ENCODE measurements around the gene RPL39L.

RPL39L gene

DNA sequence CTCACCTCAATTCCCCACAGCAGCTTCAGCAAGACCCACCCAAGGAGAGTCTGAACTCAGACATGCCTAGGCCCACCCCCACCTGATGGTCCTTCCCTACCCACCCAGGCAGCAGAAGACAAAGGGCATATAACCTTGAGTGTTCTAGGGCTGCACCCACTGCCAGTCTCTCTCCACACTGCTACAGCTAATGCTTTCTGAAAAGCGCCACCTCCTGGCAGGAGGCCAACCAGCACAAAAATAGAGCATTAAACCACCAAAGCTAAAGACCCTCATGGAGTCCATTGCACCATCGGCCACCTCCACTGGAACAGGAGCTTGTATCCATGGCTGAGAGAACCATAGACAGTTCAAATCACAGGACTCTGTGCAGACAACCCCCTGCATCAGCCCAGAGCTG lies 11.3 kb upstream of the RPL39L start:
- Histone ChIP-seq H3K79me2 (ENCODE audit: low read length) (no peaks in the 10 kb centered on the region), H2AFZ (ENCODE audit: low read length) (no peak overlapping the region), H3K9ac (ENCODE audit: low read length) (no peak overlapping the region), H3K9me2 (replicated peaks; ENCODE audit: insufficient read depth, low read length) (no peaks in the 10 kb centered on the region), H3K4me2 (ENCODE audit: low read depth, low read length) (no peak overlapping the region), H3F3A (ENCODE audit: insufficient read depth, low read length) (no peaks in the 10 kb centered on the region), H3K36me3 (replicated peaks; ENCODE audit: insufficient read depth, low read length) (no peaks in the 10 kb centered on the region), H3K27me3 (replicated peaks; ENCODE audit: insufficient read depth, low read length) (no peaks in the 10 kb centered on the region), H3K27ac (ENCODE audit: low read length) (no peak overlapping the region), H4K20me1 (ENCODE audit: insufficient read depth, low read length) (no peaks in the 10 kb centered on the region), H3K4me3 (ENCODE audit: low read length) (no peak overlapping the region), H3K9me3 (replicated peaks; ENCODE audit: insufficient read depth, low read length) (no peaks in the 10 kb centered on the region), H3K4me1 (ENCODE audit: low read length) (peaks cover 13% of the 10 kb centered on the region)
- TF ChIP-seq, protein P1, sequence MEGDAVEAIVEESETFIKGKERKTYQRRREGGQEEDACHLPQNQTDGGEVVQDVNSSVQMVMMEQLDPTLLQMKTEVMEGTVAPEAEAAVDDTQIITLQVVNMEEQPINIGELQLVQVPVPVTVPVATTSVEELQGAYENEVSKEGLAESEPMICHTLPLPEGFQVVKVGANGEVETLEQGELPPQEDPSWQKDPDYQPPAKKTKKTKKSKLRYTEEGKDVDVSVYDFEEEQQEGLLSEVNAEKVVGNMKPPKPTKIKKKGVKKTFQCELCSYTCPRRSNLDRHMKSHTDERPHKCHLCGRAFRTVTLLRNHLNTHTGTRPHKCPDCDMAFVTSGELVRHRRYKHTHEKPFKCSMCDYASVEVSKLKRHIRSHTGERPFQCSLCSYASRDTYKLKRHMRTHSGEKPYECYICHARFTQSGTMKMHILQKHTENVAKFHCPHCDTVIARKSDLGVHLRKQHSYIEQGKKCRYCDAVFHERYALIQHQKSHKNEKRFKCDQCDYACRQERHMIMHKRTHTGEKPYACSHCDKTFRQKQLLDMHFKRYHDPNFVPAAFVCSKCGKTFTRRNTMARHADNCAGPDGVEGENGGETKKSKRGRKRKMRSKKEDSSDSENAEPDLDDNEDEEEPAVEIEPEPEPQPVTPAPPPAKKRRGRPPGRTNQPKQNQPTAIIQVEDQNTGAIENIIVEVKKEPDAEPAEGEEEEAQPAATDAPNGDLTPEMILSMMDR (IDR thresholded peaks at IDR 0.05; ENCODE audit: low read length): peak; percentile 41; the same call in 1 of the 2 replicates
- TF ChIP-seq EZH2phosphoT487 (IDR thresholded peaks at IDR 0.05; ENCODE audit: low read length): no peak
- DNase-seq: peak; percentile 38

DNA sequence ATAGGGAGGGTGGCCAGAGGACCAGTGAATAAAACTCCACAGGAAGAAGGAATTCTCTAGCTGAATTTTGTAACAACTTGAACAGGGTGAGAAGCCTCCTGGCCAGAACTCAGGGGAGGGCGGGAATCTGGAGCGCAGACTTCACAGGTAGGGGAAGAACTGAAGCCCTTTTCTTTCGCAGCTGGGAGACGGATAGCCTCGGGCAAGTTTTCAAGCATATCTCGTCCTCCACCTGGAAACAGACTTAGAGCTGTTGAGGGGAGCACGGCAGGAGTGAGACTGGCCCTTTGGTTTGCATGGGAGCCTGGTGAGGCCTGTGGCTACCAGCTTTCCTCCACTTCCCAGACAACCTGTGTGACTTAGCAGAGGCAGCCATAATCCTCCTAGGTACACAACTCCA lies 10.9 kb upstream of the RPL39L start:
- Histone ChIP-seq H3K79me2 (ENCODE audit: low read length) (no peaks in the 10 kb centered on the region), H3F3A (ENCODE audit: insufficient read depth, low read length) (no peaks in the 10 kb centered on the region), H3K9ac (ENCODE audit: low read length) (no peak overlapping the region), H4K20me1 (ENCODE audit: insufficient read depth, low read length) (no peaks in the 10 kb centered on the region), H3K9me2 (replicated peaks; ENCODE audit: insufficient read depth, low read length) (no peaks in the 10 kb centered on the region), H2AFZ (ENCODE audit: low read length) (no peak overlapping the region), H3K36me3 (replicated peaks; ENCODE audit: insufficient read depth, low read length) (no peaks in the 10 kb centered on the region), H3K4me3 (ENCODE audit: low read length) (no peak overlapping the region), H3K4me1 (ENCODE audit: low read length) (peaks cover 13% of the 10 kb centered on the region), H3K27me3 (replicated peaks; ENCODE audit: insufficient read depth, low read length) (no peaks in the 10 kb centered on the region), H3K4me2 (ENCODE audit: low read depth, low read length) (no peak overlapping the region), H3K27ac (ENCODE audit: low read length) (no peak overlapping the region), H3K9me3 (replicated peaks; ENCODE audit: insufficient read depth, low read length) (no peaks in the 10 kb centered on the region)
- DNase-seq: no peak
- TF ChIP-seq EZH2 (optimal IDR thresholded peaks at IDR 0.05; ENCODE audit: low read depth, low read length) (no peak), EZH2phosphoT487 (IDR thresholded peaks at IDR 0.05; ENCODE audit: low read length) (no peak)

DNA sequence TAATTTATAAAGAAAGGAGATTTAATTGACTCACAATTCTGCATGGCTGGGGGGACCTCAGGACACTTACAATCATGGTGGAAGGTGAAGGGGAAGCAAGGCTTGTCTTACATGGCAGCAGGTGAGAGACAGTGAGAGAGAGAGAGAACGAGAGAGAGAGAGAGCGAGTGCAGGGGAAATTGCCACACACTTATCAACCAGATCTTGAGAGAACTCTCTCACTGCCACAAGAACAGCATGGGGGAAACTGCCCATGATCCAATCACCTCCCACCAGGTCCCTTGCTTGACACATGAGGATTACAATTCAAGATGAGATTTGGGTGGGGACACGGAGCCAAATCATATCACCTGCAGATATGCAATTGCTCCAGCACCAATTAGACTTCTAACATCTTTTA lies 7.1 kb upstream of the RPL39L start:
- no peak overlapping the region for H2AFZ ChIP-seq (ENCODE audit: low read length)
- DNase-seq: no peak
- no peak for TF ChIP-seq EZH2phosphoT487 (IDR thresholded peaks at IDR 0.05; ENCODE audit: low read length)
- TF ChIP-seq EZH2 (optimal IDR thresholded peaks at IDR 0.05; ENCODE audit: low read depth, low read length): no peak
- TF ChIP-seq, protein P1 (IDR thresholded peaks at IDR 0.05; ENCODE audit: low read length): no peak
- H3K4me3 ChIP-seq (ENCODE audit: low read length): no peak overlapping the region
- H3K9ac ChIP-seq (ENCODE audit: low read length): no peak overlapping the region
- H4K20me1 ChIP-seq (ENCODE audit: insufficient read depth, low read length): no peaks in the 10 kb centered on the region
- H3K9me3 ChIP-seq (replicated peaks; ENCODE audit: insufficient read depth, low read length): no peaks in the 10 kb centered on the region
- peaks cover 3% of the 10 kb centered on the region for H3K4me1 ChIP-seq (ENCODE audit: low read length)
- no peak overlapping the region for H3K27ac ChIP-seq (ENCODE audit: low read length)
- H3K79me2 ChIP-seq (ENCODE audit: low read length): no peaks in the 10 kb centered on the region
- no peaks in the 10 kb centered on the region for H3F3A ChIP-seq (ENCODE audit: insufficient read depth, low read length)
- no peaks in the 10 kb centered on the region for H3K27me3 ChIP-seq (replicated peaks; ENCODE audit: insufficient read depth, low read length)
- no peaks in the 10 kb centered on the region for H3K36me3 ChIP-seq (replicated peaks; ENCODE audit: insufficient read depth, low read length)
- no peak overlapping the region for H3K4me2 ChIP-seq (ENCODE audit: low read depth, low read length)
- no peaks in the 10 kb centered on the region for H3K9me2 ChIP-seq (replicated peaks; ENCODE audit: insufficient read depth, low read length)

DNA sequence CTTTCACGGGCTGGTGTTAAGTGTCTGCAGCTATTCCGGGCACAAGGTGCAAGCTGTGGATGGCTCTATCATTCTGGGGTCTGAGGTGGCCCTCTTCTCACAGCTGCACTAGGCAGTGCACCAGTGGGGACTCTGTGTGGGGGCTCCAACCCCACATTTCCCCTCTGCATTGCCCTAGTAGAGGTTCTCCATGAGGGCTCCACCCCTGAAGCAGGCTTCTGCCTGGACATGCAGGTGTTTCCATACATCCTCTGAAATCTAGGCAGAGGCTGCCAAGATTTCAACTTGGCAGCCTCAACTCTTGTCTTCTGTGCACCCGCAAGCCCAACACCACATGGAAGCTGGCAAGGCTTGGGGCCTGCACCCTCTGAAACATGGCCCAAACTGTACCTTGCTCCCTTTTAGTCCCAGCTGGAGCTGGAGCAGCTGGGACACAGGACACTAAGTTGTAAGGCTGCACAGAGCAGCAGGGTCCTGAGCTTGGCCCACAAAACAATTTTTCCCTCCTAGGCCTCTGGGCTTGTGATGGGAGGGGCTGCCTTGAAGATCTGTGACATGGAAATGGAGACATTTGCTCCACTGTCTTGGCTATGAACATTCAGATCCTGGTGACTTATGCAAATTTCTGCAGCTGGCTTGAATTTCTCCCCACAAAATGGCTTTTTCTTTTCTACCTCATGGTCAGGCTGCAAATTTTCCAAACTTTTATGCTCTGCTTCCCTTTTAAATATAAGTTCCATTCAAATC lies 6.0 kb upstream of the RPL39L start:
- H3K4me1 ChIP-seq (ENCODE audit: low read length): no peaks in the 10 kb centered on the region
- no peaks in the 10 kb centered on the region for H3K9me3 ChIP-seq (replicated peaks; ENCODE audit: insufficient read depth, low read length)
- no peak overlapping the region for H3K9ac ChIP-seq (ENCODE audit: low read length)
- H2AFZ ChIP-seq (ENCODE audit: low read length): no peak overlapping the region
- H3K4me3 ChIP-seq (ENCODE audit: low read length): no peak overlapping the region
- H3K4me2 ChIP-seq (ENCODE audit: low read depth, low read length): no peak overlapping the region
- H3K36me3 ChIP-seq (replicated peaks; ENCODE audit: insufficient read depth, low read length): no peaks in the 10 kb centered on the region
- no peak overlapping the region for H3K27ac ChIP-seq (ENCODE audit: low read length)
- no peaks in the 10 kb centered on the region for H3K27me3 ChIP-seq (replicated peaks; ENCODE audit: insufficient read depth, low read length)
- no peaks in the 10 kb centered on the region for H3K79me2 ChIP-seq (ENCODE audit: low read length)
- TF ChIP-seq EZH2phosphoT487 (IDR thresholded peaks at IDR 0.05; ENCODE audit: low read length): no peak
- TF ChIP-seq, protein P1 (IDR thresholded peaks at IDR 0.05; ENCODE audit: low read length): no peak
- TF ChIP-seq EZH2 (optimal IDR thresholded peaks at IDR 0.05; ENCODE audit: low read depth, low read length): no peak
- H3K9me2 ChIP-seq (replicated peaks; ENCODE audit: insufficient read depth, low read length): no peaks in the 10 kb centered on the region
- H3F3A ChIP-seq (ENCODE audit: insufficient read depth, low read length): no peaks in the 10 kb centered on the region
- DNase-seq: no peak
- H4K20me1 ChIP-seq (ENCODE audit: insufficient read depth, low read length): no peaks in the 10 kb centered on the region

Measured in MM.1S (cell line).